ENCODE measurements around the gene MLST8.

The MLST8 gene

GRCh38 chr16:2189252-2189893, 15.9 kb upstream of the MLST8 start:
- no peak overlapping the region for H3K4me3 ChIP-seq (replicated peaks in 1 of 2; ENCODE audit: low read depth in 2 of 2, low read length in 2 of 2)
- DNase-seq (ENCODE audit: low read depth in 2 of 2), result no peak
- TF ChIP-seq CTCF (IDR thresholded peaks at IDR 0.05; ENCODE audit: low read depth, low read length), result no peak

- no peak for TF ChIP-seq CTCF (IDR thresholded peaks at IDR 0.05; ENCODE audit: low read depth, low read length)
- H3K4me3 ChIP-seq (replicated peaks in 1 of 2; ENCODE audit: low read depth in 2 of 2, low read length in 2 of 2), result no peak overlapping the region
- no peak for DNase-seq (ENCODE audit: low read depth in 2 of 2)
Observed at GRCh38 chr16:2190002-2190658, 15.1 kb upstream of the MLST8 start.

GRCh38 chr16:2190659-2191445, 14.4 kb upstream of the MLST8 start:
- no peak for TF ChIP-seq CTCF (IDR thresholded peaks at IDR 0.05; ENCODE audit: low read depth, low read length)
- DNase-seq (ENCODE audit: low read depth in 2 of 2), result no peak
- no peak overlapping the region for H3K4me3 ChIP-seq (replicated peaks in 1 of 2; ENCODE audit: low read depth in 2 of 2, low read length in 2 of 2)

- no peak for DNase-seq (ENCODE audit: low read depth in 2 of 2)
- no peak overlapping the region for H3K4me3 ChIP-seq (replicated peaks in 1 of 2; ENCODE audit: low read depth in 2 of 2, low read length in 2 of 2)
- TF ChIP-seq CTCF (IDR thresholded peaks at IDR 0.05; ENCODE audit: low read depth, low read length), result no peak
Observed at GRCh38 chr16:2191446-2191706, 13.9 kb upstream of the MLST8 start.

GRCh38 chr16:2194166-2194834, 11.0 kb upstream of the MLST8 start:
- TF ChIP-seq CTCF (IDR thresholded peaks at IDR 0.05; ENCODE audit: low read depth, low read length), result no peak
- peak in 1 of 2 donors; percentile 51 for DNase-seq (ENCODE audit: low read depth in 2 of 2)
- H3K4me3 ChIP-seq (replicated peaks in 1 of 2; ENCODE audit: low read depth in 2 of 2, low read length in 2 of 2), result no peak overlapping the region

GRCh38 chr16:2194852-2195321, 10.4 kb upstream of the MLST8 start:
- H3K4me3 ChIP-seq (replicated peaks in 1 of 2; ENCODE audit: low read depth in 2 of 2, low read length in 2 of 2), result no peak overlapping the region
- DNase-seq (ENCODE audit: low read depth in 2 of 2), result peak; percentile 53 to 62
- peak; percentile 37 for TF ChIP-seq CTCF (IDR thresholded peaks at IDR 0.05; ENCODE audit: low read depth, low read length)
